Measurements from ENCODE around the gene KYNU.

DNA sequence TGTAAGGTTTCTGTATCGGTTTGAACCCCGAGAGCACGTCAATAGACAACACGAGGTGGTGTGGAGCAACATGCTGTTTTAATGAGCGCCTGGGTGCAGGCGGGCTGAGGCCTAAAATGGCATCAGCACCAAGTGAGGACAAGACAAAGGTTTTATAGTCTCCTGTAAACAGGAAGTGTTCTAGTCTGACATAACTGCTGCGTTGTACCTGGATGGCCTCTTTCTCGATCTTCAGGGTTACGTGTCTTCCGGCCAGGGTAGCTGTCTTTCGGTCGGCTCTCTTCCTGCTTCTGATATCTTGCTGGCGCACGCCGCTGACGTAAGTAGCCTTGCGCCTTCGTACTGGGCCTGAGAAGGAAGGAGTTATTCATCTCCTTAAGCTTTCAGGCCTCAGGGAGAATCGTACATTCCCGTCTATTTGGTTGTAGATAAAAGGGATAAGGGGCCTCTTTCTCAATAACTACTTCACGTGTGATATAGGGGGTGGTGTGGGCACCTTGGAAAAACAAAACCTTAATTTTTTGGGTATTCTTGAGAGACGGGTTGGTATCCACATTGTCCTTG is 53.5 kb downstream of the KYNU start:
- TF ChIP-seq, protein P1, sequence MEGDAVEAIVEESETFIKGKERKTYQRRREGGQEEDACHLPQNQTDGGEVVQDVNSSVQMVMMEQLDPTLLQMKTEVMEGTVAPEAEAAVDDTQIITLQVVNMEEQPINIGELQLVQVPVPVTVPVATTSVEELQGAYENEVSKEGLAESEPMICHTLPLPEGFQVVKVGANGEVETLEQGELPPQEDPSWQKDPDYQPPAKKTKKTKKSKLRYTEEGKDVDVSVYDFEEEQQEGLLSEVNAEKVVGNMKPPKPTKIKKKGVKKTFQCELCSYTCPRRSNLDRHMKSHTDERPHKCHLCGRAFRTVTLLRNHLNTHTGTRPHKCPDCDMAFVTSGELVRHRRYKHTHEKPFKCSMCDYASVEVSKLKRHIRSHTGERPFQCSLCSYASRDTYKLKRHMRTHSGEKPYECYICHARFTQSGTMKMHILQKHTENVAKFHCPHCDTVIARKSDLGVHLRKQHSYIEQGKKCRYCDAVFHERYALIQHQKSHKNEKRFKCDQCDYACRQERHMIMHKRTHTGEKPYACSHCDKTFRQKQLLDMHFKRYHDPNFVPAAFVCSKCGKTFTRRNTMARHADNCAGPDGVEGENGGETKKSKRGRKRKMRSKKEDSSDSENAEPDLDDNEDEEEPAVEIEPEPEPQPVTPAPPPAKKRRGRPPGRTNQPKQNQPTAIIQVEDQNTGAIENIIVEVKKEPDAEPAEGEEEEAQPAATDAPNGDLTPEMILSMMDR (IDR thresholded peaks at IDR 0.05), result no peak
- TF ChIP-seq POLR2A (IDR thresholded peaks at IDR 0.05), result no peak
